ENCODE measurements around the gene KCNAB1.

The KCNAB1 gene

DNA sequence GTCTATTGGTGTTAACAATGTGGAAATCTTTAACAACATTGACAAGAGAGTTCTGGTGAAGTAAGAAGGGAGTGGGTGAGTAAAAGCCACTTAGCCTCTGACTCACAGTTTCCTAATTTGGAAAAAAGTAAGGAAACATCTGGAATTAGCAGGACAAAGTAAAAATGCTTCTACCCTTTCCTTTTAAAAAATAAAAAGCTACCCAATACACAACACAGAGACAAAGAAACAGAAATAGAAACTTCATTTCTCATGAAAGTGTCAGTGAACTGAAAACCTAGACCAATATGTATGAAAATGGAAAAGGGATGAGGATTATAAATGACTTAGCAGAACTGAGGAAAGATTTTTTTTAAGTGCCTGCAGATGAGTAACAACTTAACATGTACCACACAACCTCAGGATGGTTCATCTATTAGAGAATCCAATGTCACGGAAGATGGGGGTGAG lies 369.1 kb downstream of the KCNAB1 start:
- DNase-seq (ENCODE audit: low read depth in 2 of 2): no peak

DNA sequence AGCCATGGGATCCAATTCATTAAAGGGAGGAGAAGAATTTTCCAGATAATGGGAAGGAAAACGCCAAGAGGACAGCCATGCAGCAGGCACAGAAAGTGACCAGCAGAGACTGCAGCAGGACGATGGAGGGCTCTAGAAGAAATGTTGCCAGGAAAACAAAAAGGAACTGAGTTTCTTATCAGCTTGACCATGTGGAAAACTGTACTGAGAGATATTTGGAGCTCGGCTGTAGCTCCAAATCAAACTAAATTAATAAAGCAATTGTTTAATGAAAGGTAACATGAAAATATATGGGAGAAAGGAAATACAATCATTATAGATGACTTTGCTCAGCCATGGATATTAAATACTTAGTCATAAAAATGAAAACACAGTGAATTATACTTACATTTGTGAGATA lies 370.8 kb downstream of the KCNAB1 start:
- no peak for DNase-seq (ENCODE audit: low read depth in 2 of 2)

DNA sequence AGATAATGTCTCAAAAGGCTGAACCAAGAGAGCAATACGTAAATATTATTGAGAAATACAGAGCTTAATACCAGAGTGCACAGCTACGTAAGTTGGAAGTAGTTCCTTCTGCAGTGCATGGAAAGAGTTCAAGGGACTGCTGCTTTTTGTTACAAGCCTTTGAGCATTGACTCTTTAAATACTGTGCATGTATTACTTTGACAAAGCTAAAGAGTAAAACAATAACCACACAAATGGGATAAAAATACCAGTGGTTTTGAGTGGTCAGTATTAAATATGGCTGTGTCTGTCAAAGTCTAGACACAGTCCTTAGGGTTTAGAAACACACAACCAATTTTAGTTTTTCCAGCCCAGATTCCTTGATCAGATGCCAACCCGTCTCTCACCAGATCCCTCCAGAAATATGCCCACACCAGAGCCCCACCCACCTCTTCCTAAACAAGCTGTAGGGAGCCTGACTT lies 372.5 kb downstream of the KCNAB1 start:
- no peak for DNase-seq (ENCODE audit: low read depth in 2 of 2)

DNA sequence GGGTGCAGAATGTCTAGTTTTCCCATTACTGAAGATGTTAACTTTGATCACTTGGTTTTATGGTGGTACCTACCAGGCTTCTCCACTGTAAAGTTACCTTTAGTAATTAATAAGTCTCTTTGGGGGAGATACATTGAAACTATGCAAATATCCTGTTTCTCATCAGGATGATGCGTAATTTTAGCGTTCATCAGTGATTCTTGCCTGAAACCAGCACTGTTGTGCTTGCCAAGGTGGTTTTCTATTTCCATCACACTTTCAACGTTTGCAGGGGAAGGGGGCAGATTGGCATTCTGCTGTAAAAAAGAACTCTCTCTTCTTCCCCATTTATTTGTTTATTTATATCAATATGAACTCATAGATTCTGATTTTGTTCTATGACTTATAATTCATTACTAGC lies 373.5 kb downstream of the KCNAB1 start:
- DNase-seq (ENCODE audit: low read depth in 2 of 2): no peak

DNA sequence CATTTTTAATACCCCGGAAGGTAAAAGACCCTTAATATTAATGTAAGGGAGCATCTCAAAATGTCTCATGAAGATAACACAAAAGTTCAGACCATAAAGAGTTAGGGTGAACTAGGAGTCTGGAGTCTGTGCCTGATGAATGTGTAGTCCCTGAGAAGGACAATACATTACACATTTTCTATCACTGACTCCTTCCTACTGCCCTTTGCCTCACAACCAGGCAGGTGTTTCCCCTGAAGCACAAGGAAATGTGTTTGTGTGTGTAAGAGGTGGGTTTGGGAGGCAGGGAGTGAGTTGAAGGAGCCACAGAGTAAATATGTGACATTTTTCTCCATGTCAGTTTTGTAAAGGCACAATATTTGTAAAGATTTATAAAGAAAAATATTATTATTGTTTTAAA lies 375.4 kb downstream of the KCNAB1 start:
- DNase-seq (ENCODE audit: low read depth in 2 of 2): no peak

DNA sequence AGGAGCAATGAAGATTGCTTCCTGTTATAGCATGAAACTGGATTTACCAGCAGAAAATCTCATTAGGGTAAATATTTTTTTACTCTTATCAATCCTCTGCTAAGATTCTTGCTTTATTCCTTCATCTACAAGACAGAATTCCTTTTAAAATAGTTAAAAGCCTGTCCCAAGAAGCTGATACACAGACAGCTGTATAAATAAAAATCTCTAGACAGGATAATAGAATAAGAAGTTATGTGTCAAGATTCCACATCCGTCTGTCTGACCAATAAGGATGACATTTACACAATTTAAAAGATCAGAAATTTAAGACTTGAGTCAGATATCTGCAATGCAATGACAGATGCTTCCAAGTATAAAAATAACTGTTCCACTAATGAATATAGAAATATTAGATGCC lies 376.9 kb downstream of the KCNAB1 start:
- no peak for DNase-seq (ENCODE audit: low read depth in 2 of 2)

DNA sequence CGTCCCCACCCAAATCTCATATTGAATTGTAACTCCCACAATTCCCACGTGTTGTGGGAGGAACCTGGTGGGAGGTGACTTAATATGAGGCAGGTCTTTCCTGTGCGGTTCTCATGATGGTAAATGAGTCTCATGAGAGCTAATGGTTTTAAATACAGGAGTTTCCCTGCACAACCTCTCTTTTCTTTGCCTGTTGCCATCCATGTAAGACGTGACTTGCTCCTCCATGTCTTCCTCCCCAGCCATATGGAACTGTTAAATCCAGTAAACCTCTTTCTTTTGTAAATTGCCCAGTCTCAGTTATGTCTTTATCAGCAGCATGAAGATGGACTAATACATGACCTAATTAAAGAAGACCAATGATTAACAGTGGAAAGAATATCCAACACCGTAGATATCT lies 377.9 kb downstream of the KCNAB1 start:
- DNase-seq (ENCODE audit: low read depth in 2 of 2): no peak

DNA sequence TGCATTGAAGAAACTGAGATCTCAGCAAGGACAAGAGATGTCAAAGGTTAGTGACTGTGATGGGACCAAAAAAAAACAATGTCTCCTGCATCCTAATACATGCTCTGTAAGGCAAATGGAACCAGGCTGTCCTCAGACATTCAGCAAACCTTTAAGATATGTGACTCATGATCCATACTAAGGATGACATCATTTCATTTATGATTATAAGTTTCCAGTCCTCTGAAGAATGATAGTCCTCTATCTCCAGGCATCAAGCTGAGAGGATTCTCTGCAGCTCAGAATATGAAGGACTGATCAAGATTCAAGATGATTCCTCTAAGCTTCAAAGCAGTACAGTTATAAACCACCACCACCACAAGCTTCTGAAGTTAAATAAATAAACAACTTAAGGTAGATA lies 386.9 kb downstream of the KCNAB1 start:
- no peak for DNase-seq (ENCODE audit: low read depth in 2 of 2)

DNA sequence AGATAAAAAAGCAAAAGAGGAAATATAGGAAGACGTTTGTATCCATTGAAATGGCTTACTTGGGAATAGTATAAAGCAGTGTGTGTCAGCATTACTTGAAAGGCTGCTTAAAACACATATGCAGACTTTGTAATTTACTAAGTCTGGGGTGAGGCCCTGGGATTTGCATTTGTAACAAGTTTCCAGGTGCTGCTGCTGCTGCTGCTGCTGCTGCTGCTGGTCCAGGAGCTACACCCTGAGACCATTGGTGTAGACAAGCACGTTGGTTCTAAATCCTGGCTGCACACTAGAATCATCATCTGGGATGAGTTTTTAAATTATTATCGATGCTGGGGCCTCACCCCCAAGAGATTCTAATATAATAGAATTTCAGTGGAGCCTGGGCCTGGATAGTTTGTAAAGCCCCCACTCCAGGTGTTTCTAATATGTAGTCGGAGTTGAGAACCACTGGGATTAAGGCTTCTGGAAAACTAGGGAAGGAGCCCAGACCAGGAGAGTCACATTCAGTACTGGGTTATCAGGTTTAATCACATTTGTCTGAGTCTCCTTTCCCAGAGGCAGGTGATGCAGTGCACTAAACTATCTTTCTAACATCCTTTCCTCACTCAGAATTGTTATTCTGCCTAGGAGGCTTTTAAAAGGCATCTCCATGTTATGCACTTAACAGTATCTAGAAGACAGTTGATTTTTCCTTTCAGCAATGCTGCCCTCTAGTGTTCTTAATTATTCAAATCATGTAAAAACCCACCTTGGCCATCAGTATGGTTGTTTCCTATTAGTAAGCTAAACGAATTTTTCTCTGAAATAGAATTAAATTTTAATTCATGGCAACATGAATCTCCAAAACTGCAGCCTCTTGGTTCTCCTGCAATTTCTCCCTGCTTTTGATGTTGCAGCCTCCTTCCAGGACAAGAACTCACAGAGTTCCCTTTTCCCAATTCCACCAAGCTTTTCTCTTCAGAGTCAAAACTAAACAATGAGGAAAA lies 389.1 kb downstream of the KCNAB1 start:
- no peak for DNase-seq (ENCODE audit: low read depth in 2 of 2)

DNA sequence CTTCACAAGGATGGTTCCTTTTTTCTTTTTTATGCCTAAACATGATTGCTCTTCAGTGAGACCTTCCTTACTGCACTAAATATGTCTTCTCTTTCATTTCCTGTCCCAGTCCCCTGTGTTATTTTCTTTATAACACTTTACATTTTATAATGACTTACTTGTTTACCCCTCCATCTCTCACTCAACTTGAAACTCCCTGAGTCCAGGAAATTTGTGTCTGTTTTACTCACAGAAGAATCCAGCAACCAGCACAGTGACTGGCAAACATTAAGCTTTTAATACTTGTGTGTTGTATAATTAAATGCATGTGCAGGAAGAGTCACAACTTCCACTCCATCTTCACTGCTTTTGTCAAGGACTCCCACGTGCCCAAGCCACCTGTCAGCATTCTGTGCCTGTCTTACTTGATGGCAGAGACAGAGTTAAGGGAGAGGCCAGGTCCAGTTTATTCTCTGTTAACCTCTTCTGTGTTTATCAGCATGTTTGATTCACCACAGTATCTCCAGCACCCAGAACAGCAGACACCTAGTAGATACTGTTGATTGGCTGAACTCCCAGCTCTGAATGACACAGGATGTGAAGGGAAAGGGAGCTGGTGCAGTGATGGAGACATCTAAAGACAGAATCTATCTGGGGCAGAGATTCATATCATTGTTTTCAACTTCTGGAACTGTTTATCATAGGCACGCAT lies 391.8 kb downstream of the KCNAB1 start:
- no peak for DNase-seq (ENCODE audit: low read depth in 2 of 2)

DNA sequence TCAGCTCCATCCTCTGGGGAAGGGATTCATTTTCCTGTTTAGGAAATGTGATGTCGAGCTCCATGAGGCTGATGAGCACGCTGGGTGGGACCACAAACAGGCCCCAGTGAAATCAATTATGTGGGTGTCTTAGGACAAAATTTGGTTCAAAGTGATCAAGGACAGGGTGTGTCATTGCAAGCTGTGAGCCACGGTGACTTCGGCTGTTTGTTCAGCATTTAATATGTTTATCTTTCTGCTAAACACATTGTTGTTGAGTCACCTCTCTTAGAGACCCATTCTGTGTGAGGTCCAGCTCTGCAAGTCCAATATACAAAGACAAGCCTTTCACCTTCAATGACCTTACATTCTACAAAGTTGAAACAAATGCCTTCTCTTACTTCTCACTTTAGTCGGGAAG lies 393.2 kb downstream of the KCNAB1 start:
- DNase-seq (ENCODE audit: low read depth in 2 of 2): no peak

DNA sequence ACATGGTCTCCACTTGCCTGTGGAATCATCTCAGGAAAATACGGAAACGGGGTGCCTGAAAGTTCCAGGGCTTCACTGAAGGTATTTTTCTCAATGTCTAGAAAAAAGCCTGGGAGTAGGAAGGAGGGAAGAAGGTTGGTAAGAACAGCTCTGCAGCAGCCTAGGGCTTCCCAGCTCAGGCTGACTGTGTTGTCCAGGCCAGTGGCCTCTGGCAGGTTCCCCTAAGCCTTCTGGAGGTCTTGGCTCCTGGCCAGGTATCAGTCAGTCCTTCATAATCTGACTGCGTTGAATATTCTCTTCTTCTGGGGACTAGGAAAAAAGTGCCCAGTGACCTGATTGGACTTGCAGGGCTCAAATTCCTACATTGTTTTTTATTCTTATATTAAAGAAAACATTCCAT lies 395.9 kb downstream of the KCNAB1 start:
- DNase-seq (ENCODE audit: low read depth in 2 of 2): no peak

DNA sequence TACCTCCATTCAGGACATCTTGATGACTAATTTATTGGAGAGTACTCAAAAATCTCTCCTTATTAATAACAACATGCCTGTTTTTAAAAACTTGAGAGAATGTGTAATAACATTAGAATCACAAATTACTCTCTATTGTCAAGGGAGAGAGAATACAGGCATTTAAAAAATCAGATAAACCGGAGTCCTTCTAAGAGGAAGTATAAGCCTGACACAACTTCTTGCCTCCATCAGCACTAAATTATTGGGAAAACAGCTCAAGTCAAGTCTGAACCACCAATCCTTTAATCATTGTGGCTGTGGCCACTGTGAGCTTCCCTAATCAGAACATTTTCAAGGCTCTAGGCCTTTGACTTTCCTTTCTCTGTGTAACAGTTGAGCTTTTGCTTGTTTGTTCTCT lies 396.6 kb downstream of the KCNAB1 start:
- DNase-seq (ENCODE audit: low read depth in 2 of 2): no peak

DNA sequence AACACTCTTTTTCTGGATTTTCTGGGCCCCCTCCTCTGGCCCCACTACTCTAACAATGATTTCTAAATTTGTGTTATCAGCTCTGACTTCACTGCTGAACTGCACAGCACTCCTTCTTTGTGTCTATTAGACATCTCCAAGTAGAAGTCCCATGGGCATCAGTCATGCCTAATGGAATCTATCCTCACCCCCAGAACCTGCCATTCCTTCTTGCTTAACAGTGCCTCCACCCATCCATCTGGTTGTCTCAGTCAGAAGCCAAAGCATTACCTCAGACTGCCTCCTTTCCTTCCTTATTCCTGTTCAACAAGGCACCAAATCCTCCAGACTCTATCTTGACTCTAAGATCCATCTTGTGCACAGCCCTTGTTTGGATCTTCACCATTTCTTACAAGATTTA lies 398.3 kb downstream of the KCNAB1 start:
- no peak for DNase-seq (ENCODE audit: low read depth in 2 of 2)

DNA sequence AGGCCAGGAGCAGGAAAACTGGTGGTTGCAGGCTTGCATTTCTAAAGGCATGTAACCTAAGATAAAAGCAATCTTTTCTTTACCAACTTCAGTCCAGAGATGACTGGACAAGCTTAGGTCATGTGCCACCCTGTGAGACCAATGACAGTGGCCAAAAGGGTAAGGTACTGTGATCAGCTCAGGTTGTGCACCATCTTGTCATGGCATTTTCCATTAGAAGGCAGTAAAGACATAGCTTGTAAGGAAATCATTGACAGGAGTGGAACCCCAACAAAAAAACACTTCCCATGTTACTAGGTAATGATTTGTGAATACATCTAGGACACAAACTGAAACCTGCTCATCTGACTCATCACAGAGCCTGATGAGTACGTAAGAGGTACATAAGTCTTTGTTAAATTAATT lies 399.4 kb downstream of the KCNAB1 start:
- DNase-seq (ENCODE audit: low read depth in 2 of 2): no peak

DNA sequence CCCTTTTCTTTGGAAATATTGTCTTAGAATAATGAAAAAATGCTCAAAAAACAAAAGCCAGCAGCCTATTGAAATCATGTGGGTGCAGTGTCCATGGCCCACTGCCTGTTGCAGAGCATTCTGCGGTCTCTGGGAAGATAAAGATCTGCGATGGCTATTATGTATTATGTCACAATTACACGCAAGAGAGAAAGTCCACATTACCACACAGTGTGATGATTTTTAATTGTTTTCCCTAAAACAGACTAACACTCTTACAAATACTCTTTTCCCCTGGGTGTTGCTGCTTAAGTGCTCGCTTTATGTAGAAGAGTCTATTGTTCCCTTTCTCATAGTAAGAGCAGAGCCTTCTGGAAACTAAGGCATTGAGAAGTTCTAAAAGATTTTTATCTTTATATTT lies 402.3 kb downstream of the KCNAB1 start:
- DNase-seq (ENCODE audit: low read depth in 2 of 2): no peak

DNA sequence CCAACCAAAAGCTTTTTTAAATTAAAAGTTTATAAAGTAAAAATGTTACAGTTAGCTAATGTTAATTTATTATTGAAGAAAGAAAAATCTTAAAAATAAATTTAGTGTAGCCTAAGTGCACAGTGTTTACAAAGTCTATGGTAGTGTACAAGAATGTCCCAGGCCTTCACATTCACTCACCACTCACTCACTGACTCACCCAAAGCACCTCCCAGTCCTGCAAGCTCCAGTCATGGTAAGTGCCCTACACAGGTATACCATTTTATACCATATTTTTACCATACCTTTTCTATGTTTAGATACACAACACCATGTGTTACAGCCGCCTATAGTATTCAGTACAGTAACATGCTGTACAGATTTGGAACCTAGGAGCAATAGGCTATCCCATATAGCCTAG lies 405.4 kb downstream of the KCNAB1 start:
- no peak for DNase-seq (ENCODE audit: low read depth in 2 of 2)

DNA sequence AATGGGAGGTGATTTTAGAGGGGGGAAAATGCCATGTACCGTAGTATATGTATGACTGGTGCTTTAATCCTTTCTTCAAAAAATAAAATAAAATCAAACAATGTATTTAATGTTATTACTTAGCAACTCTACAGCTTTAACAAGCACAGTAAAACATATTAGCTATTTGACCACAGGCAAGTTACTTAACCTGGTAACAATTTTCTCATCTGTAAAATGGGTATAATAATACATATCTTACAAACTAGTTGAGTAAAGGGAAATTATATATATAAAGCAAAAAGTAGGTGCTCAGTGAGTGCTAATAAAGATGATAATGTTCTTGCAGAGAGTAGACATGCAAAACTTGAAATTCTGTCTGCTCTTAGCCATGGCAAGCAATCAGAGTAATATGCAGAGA lies 406.7 kb downstream of the KCNAB1 start:
- no peak for DNase-seq (ENCODE audit: low read depth in 2 of 2)

DNA sequence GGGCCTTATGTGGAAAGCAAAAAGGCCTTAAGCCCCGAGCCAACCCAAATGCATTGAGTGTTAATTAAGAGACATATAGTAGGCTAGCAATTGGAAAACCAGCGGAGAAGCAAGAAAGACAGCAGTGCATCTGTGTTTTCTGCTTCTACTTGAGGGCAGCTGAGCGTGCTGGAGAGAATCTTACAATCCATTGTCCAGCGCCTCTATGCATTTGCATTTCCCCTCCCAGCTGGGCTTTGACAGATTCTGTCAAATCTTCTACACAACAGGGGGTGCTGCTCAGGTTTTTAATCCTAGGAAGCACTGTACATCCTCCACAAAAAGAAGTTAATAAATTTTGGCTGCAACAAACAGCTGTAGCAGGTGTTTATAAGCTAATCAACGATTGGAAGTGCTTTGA lies 410.6 kb downstream of the KCNAB1 start:
- no peak for DNase-seq (ENCODE audit: low read depth in 2 of 2)

DNA sequence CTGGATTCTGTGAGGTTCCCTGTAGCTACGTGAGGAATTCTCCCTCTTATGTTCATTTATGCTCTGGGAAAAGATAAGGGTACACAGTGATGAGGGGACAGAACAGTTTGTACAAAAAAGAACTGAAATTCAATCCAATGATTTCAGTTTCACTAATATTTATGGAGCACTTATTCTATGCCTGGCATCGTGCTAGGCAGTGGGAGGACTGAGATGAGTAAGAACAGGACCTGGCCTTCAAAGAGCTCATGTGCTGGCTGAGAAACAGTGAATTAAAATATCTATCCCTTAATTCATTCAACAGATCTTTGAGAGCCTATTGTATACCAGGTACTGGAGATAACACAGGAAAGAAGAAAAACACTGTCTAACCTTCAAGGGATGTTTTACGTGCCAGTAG lies 412.4 kb downstream of the KCNAB1 start:
- no peak for DNase-seq (ENCODE audit: low read depth in 2 of 2)

DNA sequence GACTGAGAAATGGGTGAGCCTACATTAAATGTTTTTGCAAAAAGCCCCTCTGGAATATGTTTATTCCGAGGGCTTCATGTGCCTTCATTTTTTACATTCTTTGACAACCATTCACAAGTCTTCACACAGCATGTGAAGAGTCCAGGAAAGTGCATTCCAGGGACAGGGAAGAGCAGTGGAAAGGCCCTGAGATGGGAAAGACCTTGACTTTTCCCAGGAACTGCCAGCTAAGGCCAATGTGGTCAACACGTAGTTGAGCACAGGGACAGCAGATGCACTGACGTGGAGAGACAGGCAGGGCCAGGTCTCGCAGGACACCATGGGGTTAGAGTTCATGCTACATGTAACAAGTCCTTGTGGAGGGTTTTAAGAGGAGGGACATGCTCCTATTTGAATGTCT lies 412.8 kb downstream of the KCNAB1 start:
- no peak for DNase-seq (ENCODE audit: low read depth in 2 of 2)

DNA sequence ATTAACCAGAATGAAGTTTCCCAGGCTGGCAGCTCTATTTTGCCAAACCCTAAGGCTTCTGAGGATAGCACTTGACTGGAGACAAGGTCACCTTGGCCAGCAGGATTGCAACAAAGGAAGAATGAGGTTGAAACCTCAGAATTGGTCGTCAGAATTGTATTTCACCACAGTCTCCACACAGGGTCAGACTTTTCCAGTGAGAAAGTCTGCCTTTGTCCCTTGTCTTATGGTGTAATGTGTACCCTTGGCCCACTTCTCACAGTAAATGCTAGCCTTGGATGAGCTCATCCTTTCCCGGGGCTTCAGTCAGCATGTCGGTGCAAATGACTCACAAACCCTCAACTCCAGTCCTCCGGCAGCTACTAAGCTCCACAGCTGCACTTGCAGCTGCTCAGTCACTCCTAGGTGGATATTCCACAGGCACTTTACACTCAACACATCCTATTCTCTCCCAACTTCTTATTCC lies 414.8 kb downstream of the KCNAB1 start:
- no peak for DNase-seq (ENCODE audit: low read depth in 2 of 2)

DNA sequence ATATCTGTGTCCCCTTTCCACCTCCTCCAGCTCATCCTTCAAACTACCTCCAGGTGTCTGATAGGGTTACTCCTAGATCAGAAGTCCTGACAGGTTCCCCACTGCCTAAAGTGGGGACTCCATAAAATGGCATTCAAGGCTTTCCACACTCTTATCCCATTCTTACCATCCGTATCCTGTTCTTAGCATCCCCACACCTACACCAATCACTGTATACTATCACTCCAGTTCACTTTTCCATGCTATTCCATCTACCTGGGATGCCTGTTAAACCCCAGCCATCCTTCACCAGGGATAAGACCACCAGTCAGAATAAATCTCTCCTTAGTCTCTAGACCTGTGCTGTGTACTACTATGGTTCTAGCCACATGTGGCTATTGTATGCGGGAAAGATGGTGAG lies 415.4 kb downstream of the KCNAB1 start:
- DNase-seq (ENCODE audit: low read depth in 2 of 2): no peak

All from stimulated activated CD8-positive, alpha-beta memory T cell treated with anti-CD3 and anti-CD28 coated beads, Interleukin-7, amount 100 ng/mL, for 4 hours (primary cell).